IMR-90 (cell line): Measurements from ENCODE around the gene LYZL6. TPM values are rescaled to one million over a fixed set of nuclear protein-coding genes. Genes with fewer than 3 reads are reported as not detected.

ENCODE experiments used
- ATAC-seq: fragments of 200-7000 bp; cut with Tn5 transposase; 2 replicates; pipeline ENCODE4 v1.9.1; 2020; ENCODE audit warnings: low read depth, mild to moderate bottlenecking, moderate library complexity
- BruUV-seq: library from RNA; stranded (reverse); fragments of 400-500 nt; replicated peaks from 2 replicates; lab custom pipeline; 2021; lab: Mats Ljungman, UMichigan
- CTCF ChIA-PET: fragments of 300-600 bp; formaldehyde crosslinking; extraction: SDS; loops from one replicate; lab custom pipeline; 2021; ENCODE audit warnings: antibody characterized with exemption; lab: Yijun Ruan, JAX
- POLR2A ChIA-PET: fragments of 300-600 bp; sonication (Branson Sonifier 250); formaldehyde crosslinking; loops from one replicate; lab custom pipeline; 2022; ENCODE audit warnings: antibody characterized with exemption; ENCODE audit not compliant: unreplicated experiment; lab: Charles Lee
- DNase-seq: peaks from one replicate; pipeline ENCODE4 v3.0.0; 2013
- H2AFZ ChIP-seq: replicated peaks from 2 replicates; pipeline ENCODE3; 2013; ENCODE audit warnings: low read length, mild to moderate bottlenecking; ENCODE audit not compliant: poor library complexity
- H2AK5ac ChIP-seq: 2 replicates; pipeline ENCODE4 v1.6.1; 2013; ENCODE audit warnings: low read depth, low read length, inconsistent platforms
- H2AK9ac ChIP-seq: replicated peaks from 2 replicates; pipeline ENCODE3; 2013; ENCODE audit warnings: mild to moderate bottlenecking, low read depth, low read length, moderate library complexity; ENCODE audit not compliant: poor library complexity
- H2BK120ac ChIP-seq: 2 replicates; pipeline ENCODE4 v1.6.1; 2013; ENCODE audit warnings: low read depth, low read length, inconsistent platforms
- H2BK15ac ChIP-seq: 3 replicates; pipeline ENCODE4 v1.6.1; 2013; ENCODE audit warnings: low read depth, low read length, inconsistent platforms
- H2BK20ac ChIP-seq: 2 replicates; pipeline ENCODE4 v1.6.1; 2013; ENCODE audit warnings: low read depth, mild to moderate bottlenecking, inconsistent platforms, low read length, moderate library complexity
- H2BK5ac ChIP-seq: 2 replicates; pipeline ENCODE4 v1.6.1; 2013; ENCODE audit warnings: mild to moderate bottlenecking, low read depth, low read length, inconsistent platforms; ENCODE audit not compliant: poor library complexity, severe bottlenecking
- H3K14ac ChIP-seq: replicated peaks from 2 replicates; pipeline ENCODE4 v1.6.1; 2013; ENCODE audit warnings: low read depth, low read length, inconsistent platforms
- H3K18ac ChIP-seq: 2 replicates; pipeline ENCODE4 v1.6.1; 2013; ENCODE audit warnings: low read depth, low read length, control low read depth
- H3K23ac ChIP-seq: 2 replicates; pipeline ENCODE4 v1.6.1; 2013; ENCODE audit warnings: low read depth, low read length, inconsistent platforms
- H3K27ac ChIP-seq: 2 replicates; pipeline ENCODE4 v1.5.1; 2013; ENCODE audit warnings: mild to moderate bottlenecking, control low read depth, low read length; ENCODE audit not compliant: insufficient read depth
- H3K27me3 ChIP-seq: 2 replicates; pipeline ENCODE4 v1.6.1; 2013; ENCODE audit warnings: low read length; ENCODE audit not compliant: control insufficient read depth, insufficient read depth
- H3K36me3 ChIP-seq: 2 replicates; pipeline ENCODE4 v1.6.1; 2013; ENCODE audit warnings: low read length, mixed read lengths; ENCODE audit not compliant: control insufficient read depth, insufficient read depth
- H3K4ac ChIP-seq: 2 replicates; pipeline ENCODE4 v1.6.1; 2013; ENCODE audit warnings: low read depth, low read length, inconsistent platforms
- H3K4me1 ChIP-seq: 2 replicates; pipeline ENCODE4 v1.6.1; 2013; ENCODE audit warnings: low read length, mixed read lengths; ENCODE audit not compliant: control insufficient read depth, insufficient read depth
- H3K4me2 ChIP-seq: 2 replicates; pipeline ENCODE4 v1.6.1; 2013; ENCODE audit warnings: low read depth, mild to moderate bottlenecking, control low read depth, low read length, moderate library complexity
- H3K4me3 ChIP-seq: 2 replicates; pipeline ENCODE4 v1.5.1; 2013; ENCODE audit warnings: low read depth, mild to moderate bottlenecking, control low read depth, low read length, moderate library complexity; ENCODE audit not compliant: insufficient read depth
- H3K56ac ChIP-seq: 2 replicates; pipeline ENCODE4 v1.6.1; 2013; ENCODE audit warnings: low read length, inconsistent platforms; ENCODE audit not compliant: insufficient read depth; ENCODE audit errors: extremely low read depth
- H3K79me1 ChIP-seq, 2 experiments: 2 replicates each; pipeline ENCODE4 v1.6.1; 2013; ENCODE audit warnings: low read length in 2 of 2, inconsistent platforms in 1 of 2, low read depth in 1 of 2
- H3K9ac ChIP-seq: 2 replicates; pipeline ENCODE4 v1.6.1; 2013; ENCODE audit warnings: low read depth, low read length, control low read depth
- H3K9me1 ChIP-seq: 2 replicates; pipeline ENCODE4 v1.6.1; 2013; ENCODE audit warnings: low read length, inconsistent platforms; ENCODE audit not compliant: insufficient read depth
- H3K9me3 ChIP-seq: 2 replicates; pipeline ENCODE4 v1.6.1; 2013; ENCODE audit warnings: low read length; ENCODE audit not compliant: control insufficient read depth, insufficient read depth
- H4K20me1 ChIP-seq: 2 replicates; pipeline ENCODE4 v1.6.1; 2013; ENCODE audit warnings: low read length, inconsistent platforms; ENCODE audit not compliant: insufficient read depth
- H4K5ac ChIP-seq: 2 replicates; pipeline ENCODE4 v1.6.1; 2013; ENCODE audit warnings: mild to moderate bottlenecking, low read depth, low read length, control low read depth
- H4K8ac ChIP-seq, 2 experiments: 2 replicates each; pipeline ENCODE4 v1.6.1; 2013; ENCODE audit warnings: low read depth in 2 of 2, low read length in 2 of 2, control low read depth in 1 of 2, inconsistent platforms in 1 of 2
- H4K91ac ChIP-seq: 2 replicates; pipeline ENCODE4 v1.6.1; 2013; ENCODE audit warnings: low read depth, low read length, inconsistent platforms; ENCODE audit not compliant: insufficient read depth
- POLR2A ChIP-seq: IDR thresholded peaks from 2 replicates; pipeline ENCODE4 v1.6.1; 2012; ENCODE audit warnings: mild to moderate bottlenecking, low read depth, low read length
- SMC3 ChIP-seq: fragments of 150-350 bp; IDR thresholded peaks from 2 replicates; pipeline ENCODE4 v1.6.1; 2016; ENCODE audit warnings: low read depth, mild to moderate bottlenecking, antibody characterized with exemption, low read length, moderate library complexity
- WGBS, 2 experiments: methylation state at CpG; one replicate each; pipeline versions ENCODE4 v1.1.5 to v1.1.7; 2013; ENCODE audit warnings: missing lambda C conversion rate in 2 of 2; ENCODE audit not compliant: insufficient read length in 1 of 2; ENCODE audit errors: extremely low coverage in 2 of 2; 5-methylcytosine and 5-hydroxymethylcytosine counted together
- dilution Hi-C: fragments of 300-500 bp; cut with HindIII; formaldehyde crosslinking; loops from one replicate; pipeline ENCODE4 v1.14.3; 2018; ENCODE audit warnings: low sequenced_read_pairs; ENCODE audit not compliant: unreplicated experiment
- in situ Hi-C: fragments of 300-500 bp; cut with MboI; formaldehyde crosslinking; loops from 3 replicates; pipeline ENCODE4 v1.14.3; 2019; ENCODE audit warnings: low sequenced_read_pairs, inconsistent platforms, mixed read lengths
- intact Hi-C: fragments of 100-400 bp; cut with micrococcal nuclease; formaldehyde crosslinking; loops from 2 replicates; pipeline ENCODE4 v1.10.0; 2022
- polyA plus RNA-seq, 3 experiments: library from polyadenylated mRNA; depleted of rRNA; stranded (reverse); fragments of >200 nt; gene quantifications; 2 replicates each; pipeline ENCODE4 v1.2.3, GENCODE V29; 2012; ENCODE audit warnings: low replicate concordance in 1 of 3
- total RNA-seq: library from RNA; depleted of rRNA; stranded (reverse); fragments of >200 nt; gene quantifications from 2 replicates; pipeline ENCODE4 v1.2.3, GENCODE V29; 2012

The LYZL6 gene
- total and polyA plus RNA-seq, 2 of the 4 experiments (the other 2 are of a cell fraction) = not detected

DNA sequence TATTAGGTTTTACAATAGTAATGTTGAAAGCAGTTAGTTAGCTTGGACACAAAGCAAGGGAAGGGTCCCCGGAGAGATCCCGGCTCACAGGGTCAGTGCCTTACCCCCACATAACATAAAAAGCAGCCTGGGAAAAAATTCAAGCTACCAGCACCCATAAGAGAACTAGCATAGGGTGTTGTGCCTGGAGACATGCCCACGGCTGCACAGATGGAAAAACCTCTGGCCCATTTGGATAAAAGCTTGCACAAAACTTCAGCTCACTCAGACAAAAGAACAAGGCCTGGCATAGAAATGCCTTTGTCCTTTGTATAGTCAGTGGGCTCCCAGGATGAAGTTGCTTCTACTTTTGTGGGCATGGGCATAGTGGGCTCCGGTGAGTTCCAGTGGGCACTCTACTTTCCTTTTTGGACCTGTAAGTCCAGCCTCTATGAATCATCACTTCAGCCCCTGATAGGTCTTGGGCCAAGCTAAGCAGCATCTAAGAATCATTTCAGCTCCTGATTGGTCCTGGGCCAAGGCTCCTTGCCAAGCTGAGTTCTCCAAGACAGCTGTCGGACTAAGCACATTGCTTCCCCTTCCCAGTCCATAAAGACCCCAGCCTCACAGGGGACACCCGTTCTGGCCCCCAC is 11.6 kb downstream of the LYZL6 start:
- no peak overlapping the region for H4K91ac ChIP-seq
- dilution Hi-C loops (no loop called here), intact Hi-C loops (no loop called here), in situ Hi-C loops (no loop called here)
- ChIA-PET POLR2A (no interaction called here), CTCF (interaction anchor here (1.0 kb wide), 1 partner anchor 14 kb away, joined by 3 read pairs; no protein-coding TSS in a partner anchor)
- H2BK5ac ChIP-seq = no peak overlapping the region
- H2BK120ac ChIP-seq = no peak overlapping the region
- no peaks in the 10 kb centered on the region for H4K20me1 ChIP-seq
- no peak overlapping the region for H3K23ac ChIP-seq
- peaks cover 3% of the 10 kb centered on the region for H3K27me3 ChIP-seq
- H2BK20ac ChIP-seq = no peak overlapping the region
- WGBS, 2 experiments = 17% methylated on average over 2 of the region's 6 CpGs; no CpG with 5 or more reads in 1 of the 2 experiments
- no peak overlapping the region for H3K4me2 ChIP-seq
- no peak overlapping the region for H4K8ac ChIP-seq
- no peaks in the 10 kb centered on the region for H3K79me1 ChIP-seq
- DNase-seq (peak; percentile 27), ATAC-seq (no peak)
- no peak overlapping the region for H3K4me3 ChIP-seq
- no peaks in the 10 kb centered on the region for H3K9me3 ChIP-seq
- H3K56ac ChIP-seq = no peak overlapping the region
- H3K36me3 ChIP-seq = no peaks in the 10 kb centered on the region
- H3K18ac ChIP-seq = no peak overlapping the region
- H2AK5ac ChIP-seq = no peak overlapping the region
- 0 out of 2 replicates have a peak, but pooled peaks cover 3% of the 10 kb centered on the region for H3K9me1 ChIP-seq
- no peak overlapping the region for H3K14ac ChIP-seq
- no peak overlapping the region for H2BK15ac ChIP-seq
- H3K4me1 ChIP-seq = no peaks in the 10 kb centered on the region
- no peak overlapping the region for H3K27ac ChIP-seq
- no peak overlapping the region for H3K9ac ChIP-seq
- peak overlapping the region; percentile 72 for H2AFZ ChIP-seq
- H4K5ac ChIP-seq = no peak overlapping the region
- no peak overlapping the region for H3K4ac ChIP-seq
- TF ChIP-seq SMC3 (no peak), POLR2A (no peak)
- no TSS peak for BruUV-seq
- no peak overlapping the region for H2AK9ac ChIP-seq
